ENCODE data around the gene RHNO1. TPM values are rescaled to one million over a fixed set of nuclear protein-coding genes. Genes with fewer than 3 reads are reported as not detected.

The RHNO1 gene
- total and polyA plus RNA-seq, 2 of the 4 experiments (the other 2 are of a cell fraction), result 26.1 to 30.6 TPM

GRCh38 chr12:2937500-2937899, 60.5 kb downstream of the RHNO1 start:
- BruUV-seq (replicated peaks), result no TSS peak
- Histone ChIP-seq H2BK15ac (ENCODE audit: low read depth, low read length) (no peak overlapping the region), H3K9me1 (ENCODE audit: insufficient read depth, low read length) (no peaks in the 10 kb centered on the region), H3K9ac (ENCODE audit: low read depth, low read length) (no peak overlapping the region), H3K79me1 (ENCODE audit: low read depth in 1 of 2, low read length in 2 of 2) (no peaks in the 10 kb centered on the region), H2BK5ac (ENCODE audit: low read depth, low read length, poor library complexity, severe bottlenecking) (no peak overlapping the region), H4K5ac (ENCODE audit: low read depth, low read length) (no peak overlapping the region), H3K4me2 (ENCODE audit: low read depth, low read length) (no peak overlapping the region), H2AK5ac (ENCODE audit: low read depth, low read length) (no peak overlapping the region), H2BK20ac (ENCODE audit: low read depth, low read length) (no peak overlapping the region), H3K9me3 (ENCODE audit: control insufficient read depth, insufficient read depth, low read length) (no peaks in the 10 kb centered on the region), H3K56ac (ENCODE audit: extremely low read depth, insufficient read depth, low read length) (no peak overlapping the region), H3K14ac (replicated peaks; ENCODE audit: low read depth, low read length) (no peak overlapping the region), H3K23ac (ENCODE audit: low read depth, low read length) (no peak overlapping the region), H3K18ac (ENCODE audit: low read depth, low read length) (no peak overlapping the region), H3K4me1 (ENCODE audit: control insufficient read depth, insufficient read depth, low read length) (no peaks in the 10 kb centered on the region), H2BK120ac (ENCODE audit: low read depth, low read length) (no peak overlapping the region), H3K4ac (ENCODE audit: low read depth, low read length) (no peak overlapping the region), H3K27ac (ENCODE audit: insufficient read depth, low read length) (no peak overlapping the region), H2AK9ac (replicated peaks; ENCODE audit: low read depth, low read length, poor library complexity) (no peak overlapping the region), H3K27me3 (ENCODE audit: control insufficient read depth, insufficient read depth, low read length) (no peaks in the 10 kb centered on the region), H3K4me3 (ENCODE audit: insufficient read depth, low read depth, low read length) (no peak overlapping the region), H4K91ac (ENCODE audit: insufficient read depth, low read depth, low read length) (no peak overlapping the region), H4K8ac (ENCODE audit: low read depth in 2 of 2, low read length in 2 of 2) (no peak overlapping the region), H3K36me3 (ENCODE audit: control insufficient read depth, insufficient read depth, low read length) (peaks cover 43% of the 10 kb centered on the region), H4K20me1 (ENCODE audit: insufficient read depth, low read length) (no peaks in the 10 kb centered on the region), H2AFZ (replicated peaks; ENCODE audit: low read length, poor library complexity) (no peak overlapping the region)
- no CpG with 5 or more reads among the region's 3 CpGs for WGBS, 2 experiments (ENCODE audit: extremely low coverage in 2 of 2, insufficient read length in 1 of 2)
- POLR2A ChIA-PET (ENCODE audit: unreplicated experiment), result no interaction called here
- in situ Hi-C loops (cut with MboI; ENCODE audit: low sequenced_read_pairs), result no loop called here
- intact Hi-C loops (cut with micrococcal nuclease), result no loop called here
- DNase-seq, result no peak
- dilution Hi-C loops (cut with HindIII; ENCODE audit: low sequenced_read_pairs, unreplicated experiment), result no loop called here
- CTCF ChIA-PET, result no interaction called here
- TF ChIP-seq MAFK (IDR thresholded peaks at IDR 0.05; ENCODE audit: low read depth, low read length) (no peak), FOS (IDR thresholded peaks at IDR 0.05; ENCODE audit: low read depth, low read length) (no peak), RFX5 (IDR thresholded peaks at IDR 0.05; ENCODE audit: low read depth, low read length) (no peak), CEBPB (IDR thresholded peaks at IDR 0.05; ENCODE audit: low read depth, low read length) (no peak), ELK1 (IDR thresholded peaks at IDR 0.05; ENCODE audit: borderline replicate concordance, low read depth, low read length) (no peak), NFE2L2 (IDR thresholded peaks at IDR 0.05; ENCODE audit: low read depth, low read length) (no peak), SMC3 (IDR thresholded peaks at IDR 0.05; ENCODE audit: low read depth, low read length) (no peak), CHD1 (IDR thresholded peaks at IDR 0.05; ENCODE audit: low read depth, low read length) (no peak), MAZ (IDR thresholded peaks at IDR 0.05; ENCODE audit: borderline replicate concordance, low read depth, low read length) (no peak), MXI1 (IDR thresholded peaks at IDR 0.05; ENCODE audit: borderline replicate concordance, low read depth, low read length) (no peak), POLR2A (IDR thresholded peaks at IDR 0.05; ENCODE audit: low read depth, low read length) (no peak), BHLHE40 (IDR thresholded peaks at IDR 0.05; ENCODE audit: low read depth, low read length) (no peak), USF2 (IDR thresholded peaks at IDR 0.05; ENCODE audit: low read depth, low read length) (no peak)
- no peak for ATAC-seq (ENCODE audit: low read depth)

Data from IMR-90 (cell line).